Measurements from ENCODE around the gene THAP12.
"Not testable (repeated sequence)": the region's sequence is repeated elsewhere in the genome, so short reads cannot be mapped to it uniquely, and the experiment has no call there.

Gene THAP12, protein sequence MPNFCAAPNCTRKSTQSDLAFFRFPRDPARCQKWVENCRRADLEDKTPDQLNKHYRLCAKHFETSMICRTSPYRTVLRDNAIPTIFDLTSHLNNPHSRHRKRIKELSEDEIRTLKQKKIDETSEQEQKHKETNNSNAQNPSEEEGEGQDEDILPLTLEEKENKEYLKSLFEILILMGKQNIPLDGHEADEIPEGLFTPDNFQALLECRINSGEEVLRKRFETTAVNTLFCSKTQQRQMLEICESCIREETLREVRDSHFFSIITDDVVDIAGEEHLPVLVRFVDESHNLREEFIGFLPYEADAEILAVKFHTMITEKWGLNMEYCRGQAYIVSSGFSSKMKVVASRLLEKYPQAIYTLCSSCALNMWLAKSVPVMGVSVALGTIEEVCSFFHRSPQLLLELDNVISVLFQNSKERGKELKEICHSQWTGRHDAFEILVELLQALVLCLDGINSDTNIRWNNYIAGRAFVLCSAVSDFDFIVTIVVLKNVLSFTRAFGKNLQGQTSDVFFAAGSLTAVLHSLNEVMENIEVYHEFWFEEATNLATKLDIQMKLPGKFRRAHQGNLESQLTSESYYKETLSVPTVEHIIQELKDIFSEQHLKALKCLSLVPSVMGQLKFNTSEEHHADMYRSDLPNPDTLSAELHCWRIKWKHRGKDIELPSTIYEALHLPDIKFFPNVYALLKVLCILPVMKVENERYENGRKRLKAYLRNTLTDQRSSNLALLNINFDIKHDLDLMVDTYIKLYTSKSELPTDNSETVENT

DNA sequence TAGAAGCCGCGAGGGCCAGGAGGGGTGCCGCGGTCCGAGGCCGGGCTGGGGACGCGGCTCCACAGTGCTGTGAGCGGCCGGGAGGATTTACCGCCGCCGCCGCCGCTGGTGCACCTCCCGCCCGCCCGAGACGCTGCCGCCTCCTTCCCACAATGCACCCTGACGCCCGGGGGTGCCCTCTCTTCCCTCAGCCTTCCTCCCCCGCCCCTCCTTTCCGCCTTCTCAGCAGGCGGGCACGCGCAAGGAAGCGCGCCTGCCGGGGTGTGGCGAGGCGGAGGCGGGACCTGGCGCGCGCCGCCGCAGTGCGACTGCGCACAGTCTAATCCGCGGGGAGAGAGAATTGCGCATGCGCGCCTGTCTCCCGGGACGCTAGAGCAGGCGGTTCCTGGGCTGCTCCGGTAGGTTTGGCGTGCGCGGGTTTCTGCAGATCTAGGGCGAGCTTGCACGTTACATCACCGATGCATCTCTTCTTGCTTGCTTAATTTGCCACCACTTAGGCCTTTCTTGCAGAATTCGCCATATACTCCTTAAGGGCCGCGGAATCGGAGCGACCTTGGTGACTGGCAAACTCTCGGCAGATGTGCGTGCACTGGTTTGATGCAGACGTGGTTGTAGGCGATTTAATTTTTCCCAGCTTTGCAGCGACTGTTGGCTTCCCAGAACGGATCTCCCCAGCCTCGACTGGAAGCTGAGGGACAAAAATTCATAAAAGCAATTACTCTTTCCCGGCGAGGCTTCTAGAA, at the start of gene THAP12, which contains the start of gene GVQW3:
THAP12 (minus strand) TSS at position 156 of the 743 bp plus-strand sequence. CDS start 296 bp downstream, outside the sequence.
GVQW3 (plus strand) TSS at position 347 of the 743 bp plus-strand sequence. CDS start 506 bp downstream, outside the sequence.
- DNase-seq: peak; percentile 99

DNA sequence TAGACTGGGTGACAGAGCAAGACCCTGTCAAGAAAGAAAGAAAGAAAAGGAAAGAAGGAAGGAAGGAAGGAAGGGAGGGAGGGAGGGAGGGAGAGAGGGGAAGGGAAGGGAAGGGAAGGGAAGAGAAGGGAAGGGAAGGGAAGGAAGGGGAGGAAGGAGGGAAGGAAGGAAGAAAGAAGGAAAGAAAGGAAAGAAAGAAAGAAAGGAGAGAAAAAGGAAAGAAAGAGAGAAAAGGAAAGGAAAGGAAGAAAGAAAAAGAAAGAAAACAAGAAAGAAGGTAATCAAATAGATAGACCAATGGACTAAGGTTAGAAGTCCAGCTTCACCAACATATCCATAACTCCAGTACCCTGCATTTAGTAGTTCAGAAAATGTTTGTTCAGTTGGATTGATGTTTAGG, 45.7 kb upstream of the THAP12 start:
- no peak for DNase-seq

DNA sequence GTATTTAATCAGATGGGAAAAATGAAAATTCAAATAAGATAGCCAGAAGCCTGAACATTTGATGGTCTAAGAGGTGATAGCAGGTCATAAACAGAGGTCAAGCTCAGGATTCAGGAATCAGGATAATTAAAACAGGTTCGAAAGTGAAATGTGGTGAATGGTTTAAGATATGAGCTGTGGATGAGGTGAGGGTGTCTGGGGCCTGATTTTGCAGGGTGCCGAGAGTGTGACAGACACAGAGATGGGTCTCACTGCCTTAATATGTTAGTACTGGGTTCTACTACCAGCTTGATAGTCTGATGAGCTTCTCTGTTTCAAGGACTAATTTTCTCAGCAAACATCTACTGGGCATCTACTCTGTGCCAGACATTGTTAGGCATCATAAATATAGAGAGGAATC, 44.0 kb upstream of the THAP12 start:
- no peak for DNase-seq

DNA sequence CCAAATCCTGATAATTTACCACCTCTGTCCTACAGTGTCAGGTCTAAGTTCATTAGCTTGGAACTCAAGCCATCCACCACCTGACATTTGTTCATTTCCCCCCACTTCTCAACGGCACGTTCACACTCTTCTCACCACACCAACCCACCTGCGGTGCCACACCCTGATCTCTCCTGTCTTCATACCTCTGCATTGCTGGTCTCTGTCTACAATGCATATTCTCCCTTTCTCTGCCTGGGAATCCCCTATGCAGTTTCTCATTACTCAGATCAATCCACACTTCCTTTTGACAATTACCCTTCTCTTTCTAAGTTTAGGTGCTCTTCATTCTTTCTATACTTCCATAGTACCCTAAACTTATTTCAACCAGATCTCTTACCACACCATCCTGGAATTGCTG, 43.4 kb upstream of the THAP12 start:
- DNase-seq: no peak

DNA sequence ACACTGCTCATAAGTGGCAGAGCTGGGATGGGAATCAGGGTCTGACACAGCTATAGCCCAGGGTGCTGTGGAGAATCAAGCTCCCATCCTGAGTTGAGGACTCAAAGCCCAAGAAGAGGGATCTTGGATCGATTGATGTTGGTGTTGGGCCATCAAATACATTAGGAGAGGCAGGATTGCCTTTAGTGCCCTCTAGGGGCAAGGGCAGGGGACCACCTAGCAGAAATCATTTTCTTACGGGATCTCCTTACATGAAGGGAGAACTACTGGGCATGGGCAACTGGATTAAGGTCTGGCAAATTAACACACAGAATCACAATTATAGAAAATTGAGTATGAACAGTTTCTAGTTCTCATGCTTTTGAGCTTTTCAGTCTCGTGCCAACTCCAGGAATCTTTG, 39.0 kb upstream of the THAP12 start:
- no peak for DNase-seq

DNA sequence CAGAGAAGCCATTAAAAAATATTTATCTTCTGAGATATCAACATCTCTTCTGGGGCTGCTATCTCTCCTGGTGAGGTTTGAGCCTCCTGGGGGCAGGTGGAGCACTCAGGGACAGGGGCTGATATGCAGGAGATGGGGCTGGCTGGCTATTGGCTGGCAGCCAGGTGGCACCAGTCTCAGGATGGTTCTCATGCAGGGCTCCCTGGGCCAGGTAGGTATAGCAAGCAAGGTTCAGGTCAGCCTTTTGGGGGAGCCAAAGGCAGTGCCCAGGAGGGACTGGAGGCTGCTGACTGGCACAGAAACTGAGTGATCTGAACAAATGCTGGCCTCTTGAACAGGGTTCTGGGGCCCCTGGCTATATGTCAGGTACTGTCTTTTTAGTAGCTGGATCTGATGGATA, 34.1 kb upstream of the THAP12 start:
- DNase-seq: no peak

DNA sequence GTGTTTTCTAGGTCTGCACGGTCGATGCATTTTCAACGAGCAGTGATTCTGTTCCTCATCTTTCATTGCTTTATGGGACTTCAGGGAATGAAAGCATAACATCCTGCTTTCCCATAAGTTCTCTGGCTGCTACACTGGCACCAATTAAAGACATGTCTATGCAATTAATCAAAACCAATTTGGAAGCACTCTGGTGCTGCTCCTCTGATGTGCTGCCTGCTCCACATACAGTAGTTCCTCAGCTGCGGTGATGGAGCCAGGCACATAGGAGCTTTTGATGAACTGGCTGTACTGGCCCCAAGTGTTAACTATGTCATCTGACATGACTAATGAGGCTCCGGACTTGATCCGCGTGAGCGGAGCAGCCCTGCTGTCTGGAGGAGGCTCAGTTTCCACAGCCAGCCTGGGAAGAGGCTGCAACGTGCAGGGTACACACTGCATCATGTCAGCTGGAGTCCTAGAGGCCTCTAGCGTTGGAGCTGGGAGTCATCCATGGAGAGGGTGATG, 30.0 kb upstream of the THAP12 start:
- peak; percentile 98 for DNase-seq

DNA sequence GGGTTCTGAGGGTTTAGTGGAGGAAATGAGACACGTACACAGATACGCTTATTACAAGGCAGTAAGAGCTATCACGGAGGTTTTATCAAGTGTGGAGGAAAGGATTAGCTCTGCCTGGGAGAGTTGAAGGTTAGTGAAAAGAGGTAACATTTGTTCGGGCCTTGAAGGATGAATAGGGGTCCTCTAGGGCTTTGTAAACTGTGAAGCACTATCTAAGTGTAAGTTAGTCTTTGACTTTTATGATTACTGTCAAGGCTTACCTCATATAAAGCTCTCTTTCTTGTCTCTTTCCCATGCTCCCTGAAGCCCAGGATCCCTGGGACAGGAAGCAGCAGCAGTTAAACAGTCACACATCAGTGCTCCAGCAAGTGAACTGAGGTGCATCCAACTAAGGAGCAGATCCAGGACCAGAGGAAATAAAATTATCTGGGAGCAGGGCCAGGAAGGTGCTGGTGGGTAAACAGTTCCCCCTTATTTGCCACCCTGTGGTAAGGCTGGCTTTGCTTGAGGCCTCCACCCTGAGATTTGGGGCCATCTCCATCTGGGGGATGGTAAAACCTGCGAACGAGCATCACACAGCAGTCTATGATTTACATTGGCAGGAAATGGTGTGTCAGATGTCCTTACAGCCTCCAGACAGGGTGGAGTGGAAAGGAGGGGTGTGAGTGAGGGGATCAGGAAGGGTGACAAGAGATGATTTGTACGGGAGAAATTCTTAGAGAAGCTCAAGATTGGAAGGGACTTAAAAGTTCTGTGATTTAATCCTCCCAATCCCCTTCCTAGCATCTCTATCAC, 27.4 kb upstream of the THAP12 start:
- peak; percentile 93 for DNase-seq

DNA sequence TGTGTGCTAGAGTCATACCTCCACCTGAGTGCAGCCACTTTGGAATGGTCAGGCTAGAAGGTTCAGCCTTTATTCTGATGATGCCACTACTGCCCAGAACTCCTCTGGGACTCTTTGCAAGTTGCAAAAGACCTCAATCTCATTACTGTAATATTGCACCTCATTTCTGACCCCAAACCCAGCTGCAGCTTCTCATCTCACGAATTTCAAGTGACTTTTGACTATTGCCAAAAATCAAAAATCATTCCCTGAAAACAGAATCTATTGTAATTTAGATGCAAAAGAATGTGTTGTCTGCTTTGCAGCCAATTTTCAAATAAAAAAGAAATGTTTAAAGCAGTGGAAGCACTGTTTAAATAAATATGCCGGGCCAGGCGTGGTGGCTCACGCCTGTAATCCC, 25.4 kb upstream of the THAP12 start:
- DNase-seq: no peak

DNA sequence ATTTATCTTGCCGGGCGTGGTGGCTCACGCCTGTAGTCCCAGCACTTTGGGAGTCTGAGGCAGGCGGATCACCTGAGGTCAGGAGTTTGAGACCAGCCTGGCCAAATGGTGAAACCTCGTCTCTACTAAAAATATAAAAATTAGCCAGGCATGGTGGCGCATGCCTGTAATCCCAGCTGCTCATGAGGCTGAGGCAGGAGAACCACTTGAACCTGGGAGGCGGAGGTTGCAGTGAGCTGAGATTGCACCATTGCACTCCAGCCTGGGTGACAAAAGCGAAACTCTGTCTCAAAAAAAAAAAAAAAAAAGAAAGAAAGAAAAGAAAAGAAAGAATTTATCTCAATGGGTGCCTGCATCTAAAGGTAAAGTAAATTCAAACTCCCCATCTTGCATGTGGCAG, 20.6 kb upstream of the THAP12 start:
- not testable (repeated sequence) for DNase-seq

DNA sequence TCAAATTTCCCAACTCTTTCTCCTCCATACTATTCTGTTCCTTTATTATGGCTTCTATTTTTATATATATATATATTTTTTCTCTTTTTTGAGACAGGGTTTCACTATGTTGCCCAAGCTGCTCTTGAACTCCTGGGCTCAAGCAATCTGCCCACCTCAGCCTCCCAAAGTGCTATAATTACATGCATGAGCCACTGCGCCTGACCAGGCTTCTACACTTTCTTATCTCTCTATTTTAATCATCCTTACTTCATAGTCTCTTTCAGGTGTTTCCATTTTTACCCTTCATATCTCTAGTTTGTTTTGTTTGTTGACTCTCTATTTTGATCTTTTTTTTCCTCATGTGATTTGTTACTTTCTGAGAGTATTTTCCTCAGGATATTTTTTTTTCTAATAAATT, 20.0 kb upstream of the THAP12 start:
- no peak for DNase-seq

DNA sequence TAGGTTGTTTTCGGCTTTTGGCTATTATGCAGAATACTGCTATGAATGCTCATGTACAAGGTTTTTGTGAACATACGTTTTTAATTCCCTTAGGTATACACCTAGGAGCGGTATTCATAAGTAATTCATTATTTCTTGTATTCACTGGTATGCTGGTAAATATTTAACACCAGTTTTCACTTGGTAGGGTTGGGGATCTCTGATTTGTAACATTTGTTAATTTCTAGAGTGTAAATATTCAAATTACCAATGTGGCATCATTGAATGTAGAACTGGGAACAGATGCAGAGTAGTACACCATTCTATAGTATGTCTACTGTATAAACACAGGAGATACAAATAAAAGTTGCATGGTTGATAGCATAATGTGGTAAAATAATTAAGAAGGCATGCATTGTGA, 16.5 kb upstream of the THAP12 start:
- DNase-seq: no peak

DNA sequence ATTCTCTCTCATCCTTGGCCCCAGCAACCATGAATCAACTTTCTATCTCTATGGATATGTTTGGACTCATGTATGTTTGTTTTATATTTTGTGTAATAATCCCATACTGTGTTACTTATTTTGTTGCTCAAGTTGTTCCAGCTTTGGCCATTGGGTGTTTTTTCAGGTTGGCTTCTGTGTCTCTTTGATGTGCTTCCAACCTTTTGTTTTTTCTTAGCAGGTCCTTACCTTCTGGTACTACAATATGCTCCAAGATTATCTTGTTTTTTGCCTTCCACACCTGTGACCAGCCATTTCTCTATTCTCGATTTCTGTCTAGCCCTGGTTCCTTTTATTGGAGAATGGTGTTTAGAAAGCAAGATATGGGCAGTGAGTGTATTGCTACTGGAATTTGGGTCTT, 14.4 kb upstream of the THAP12 start:
- no peak for DNase-seq

DNA sequence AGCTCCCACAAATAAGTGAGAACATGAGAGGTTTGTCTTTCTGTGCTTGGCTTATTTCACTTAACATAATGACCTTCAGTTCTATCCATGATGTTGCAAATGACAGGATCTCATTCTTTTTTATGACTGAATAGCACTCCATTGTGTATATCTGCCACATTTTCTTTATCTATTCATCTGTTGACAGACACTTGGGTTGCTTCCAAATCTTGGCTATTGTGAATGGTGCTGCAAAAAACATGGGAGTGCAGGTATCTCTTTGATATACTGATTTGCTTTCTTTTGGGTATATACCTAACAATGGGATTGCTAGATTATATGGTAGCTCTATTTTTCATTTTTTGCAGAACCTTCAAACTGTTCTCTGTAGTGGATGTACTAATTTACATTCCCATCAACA, 13.5 kb upstream of the THAP12 start:
- DNase-seq: no peak

DNA sequence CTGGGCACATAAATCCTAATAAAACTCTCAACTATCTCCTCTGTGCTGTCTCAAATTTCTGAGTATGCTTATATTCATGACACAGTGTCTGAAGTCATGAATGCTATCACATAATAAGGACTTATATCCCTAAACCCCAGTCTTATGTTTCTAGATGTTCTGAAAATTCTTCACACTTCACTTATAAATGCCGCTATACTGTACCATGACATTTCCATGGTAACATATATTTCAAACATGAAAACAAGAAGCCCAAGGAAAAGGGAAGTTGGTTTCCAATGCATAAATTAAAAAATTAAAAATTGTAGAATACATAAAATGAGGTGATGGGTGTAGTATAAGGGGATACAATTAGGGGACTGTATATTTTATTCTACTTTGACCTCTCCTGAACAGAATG, 11.9 kb upstream of the THAP12 start:
- DNase-seq: no peak

DNA sequence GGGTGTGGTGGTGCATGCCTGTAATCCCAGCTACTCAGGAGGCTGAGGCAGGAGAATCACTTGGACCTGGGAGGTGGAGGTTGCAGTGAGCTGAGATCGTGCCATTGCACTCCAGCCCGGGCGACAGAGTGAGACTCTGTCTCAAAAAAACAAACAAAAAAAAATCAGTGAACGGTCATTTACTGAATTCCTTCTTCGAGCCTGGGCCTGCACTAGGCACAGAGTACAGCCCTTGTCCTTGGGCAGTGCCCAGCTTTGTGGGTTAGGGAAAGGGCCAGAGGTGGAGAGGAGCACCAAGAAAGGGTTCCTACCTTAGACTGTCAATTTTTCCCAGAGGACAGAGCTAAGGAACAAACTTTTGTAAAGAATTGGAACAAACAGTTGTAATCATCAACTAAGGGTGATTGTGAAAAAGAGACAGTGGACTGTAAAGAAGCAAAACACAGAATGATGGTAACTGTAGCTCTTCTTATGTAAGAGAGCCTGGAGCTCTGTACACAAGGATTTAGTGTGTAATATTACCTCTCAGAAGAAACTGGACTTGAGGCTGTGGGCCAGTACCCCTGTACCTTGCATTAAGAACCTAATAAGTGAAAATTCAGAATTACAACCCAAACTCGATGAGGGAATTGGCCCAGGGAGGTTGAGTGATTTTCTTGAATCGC, 11.0 kb upstream of the THAP12 start:
- DNase-seq: no peak

DNA sequence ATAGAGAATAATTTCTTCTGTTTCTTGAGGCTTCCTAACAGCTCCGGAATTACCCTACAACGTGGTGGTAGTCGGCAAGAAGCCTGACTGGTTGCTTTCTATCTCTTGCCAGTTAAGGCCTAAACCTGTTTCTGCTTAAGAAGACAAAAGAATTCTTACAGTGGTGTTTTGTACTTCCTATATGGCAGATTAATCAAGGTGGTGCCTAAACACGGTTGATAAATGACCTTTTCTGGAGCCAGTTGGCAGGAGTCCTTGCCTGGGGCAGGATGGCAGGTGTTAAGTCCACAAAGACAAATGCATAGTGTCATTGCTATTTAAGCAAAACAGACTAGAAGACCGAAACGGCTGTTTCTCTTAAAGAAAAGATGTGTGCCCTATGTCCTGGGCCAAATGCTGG, 10.1 kb upstream of the THAP12 start:
- DNase-seq: no peak

DNA sequence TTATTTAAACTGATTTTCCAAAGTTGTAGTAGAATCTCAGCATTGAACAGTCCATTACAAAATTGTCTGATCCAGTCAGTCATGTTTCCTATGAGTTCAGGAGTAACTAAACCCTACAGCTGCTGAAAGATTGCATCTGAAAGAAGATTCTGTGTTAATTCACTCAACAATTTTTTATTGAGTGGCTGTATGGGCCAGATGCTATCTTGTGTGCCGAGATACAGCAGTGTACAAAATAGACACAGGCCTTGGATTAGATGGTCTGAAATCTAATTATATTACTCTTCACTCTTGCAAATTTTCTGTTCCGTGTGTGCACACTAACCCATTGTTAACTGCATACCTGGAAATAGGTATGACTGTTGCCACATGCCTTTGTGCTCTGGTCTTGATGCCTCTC, 7.5 kb upstream of the THAP12 start:
- DNase-seq: no peak

DNA sequence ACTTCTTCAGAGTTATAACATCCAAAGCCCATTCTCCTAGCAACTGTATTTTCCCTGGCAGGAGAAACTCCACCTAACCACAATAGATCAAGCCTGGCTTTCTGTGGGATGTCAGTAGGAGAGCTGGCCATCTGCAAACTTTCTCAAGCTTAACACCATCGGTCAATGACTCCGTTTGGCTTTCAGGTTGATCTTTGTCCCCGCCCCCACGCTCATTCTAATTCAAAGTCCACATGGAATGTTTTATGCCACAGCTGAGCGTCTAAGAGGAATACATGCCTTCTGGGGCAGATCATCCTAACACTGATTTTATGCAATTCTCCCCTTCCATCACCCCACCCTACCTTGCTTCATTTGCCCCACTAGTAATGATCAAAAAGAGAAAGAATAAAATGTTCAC, 5.0 kb upstream of the THAP12 start:
- DNase-seq: no peak

DNA sequence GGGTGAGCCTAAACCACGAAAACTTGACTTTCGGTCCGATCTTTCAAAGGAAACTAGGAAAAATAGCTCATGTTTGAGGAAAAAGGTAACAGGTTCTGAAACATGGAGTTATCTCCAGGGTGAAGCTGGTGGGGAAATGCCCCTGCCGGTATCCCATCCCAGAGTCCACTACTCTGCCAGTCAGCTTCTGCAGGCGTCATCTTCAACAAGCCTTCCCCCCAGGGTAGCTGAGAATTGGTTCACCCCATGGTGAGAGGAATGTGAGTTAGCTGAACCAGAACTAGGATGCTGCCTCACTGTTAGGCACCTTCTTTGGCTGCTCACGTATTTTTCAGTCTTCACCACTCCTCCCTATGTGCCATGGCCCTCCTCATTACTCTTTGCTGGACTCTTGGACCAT, 1.3 kb upstream of the THAP12 start:
- DNase-seq: no peak

DNA sequence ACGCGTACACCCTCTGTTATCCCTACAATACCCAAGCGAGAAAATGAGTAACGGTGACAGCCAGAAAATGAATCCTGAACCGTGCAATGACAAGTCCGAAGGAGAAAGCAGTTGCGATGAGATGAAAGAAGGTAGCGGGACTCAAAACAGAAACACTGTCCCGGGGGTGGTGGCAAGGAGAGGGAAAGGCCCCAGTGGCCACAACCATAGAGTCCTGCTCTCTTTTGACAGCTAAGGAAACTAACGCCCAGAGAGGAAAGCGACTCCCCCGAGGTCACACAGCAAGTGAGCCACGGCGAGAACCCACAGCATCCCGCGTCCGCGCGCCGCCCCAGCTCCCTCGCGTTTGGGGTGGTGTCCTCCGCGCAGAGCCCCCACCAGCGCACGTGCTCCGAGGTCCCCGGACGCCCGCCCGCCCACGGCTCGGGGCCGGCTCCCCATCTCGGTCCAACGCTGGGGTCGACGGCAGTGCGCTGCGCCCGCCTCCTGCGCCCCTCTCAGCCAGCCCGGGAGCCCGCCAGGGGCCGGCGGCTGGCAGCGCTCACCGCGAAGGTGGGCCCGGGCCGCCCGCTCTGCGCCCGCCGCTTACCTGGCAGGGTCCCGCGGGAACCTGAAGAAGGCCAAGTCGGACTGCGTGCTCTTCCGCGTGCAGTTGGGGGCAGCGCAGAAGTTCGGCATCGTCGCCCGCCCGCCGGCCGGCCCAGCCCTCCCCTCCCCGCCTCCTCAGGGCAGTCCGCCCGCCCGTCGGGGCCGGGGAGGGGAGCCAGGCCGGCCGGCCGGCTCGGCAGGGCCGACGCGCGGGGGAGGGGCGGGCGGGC, 564 bp downstream of the THAP12 start:
- DNase-seq: no peak

All from DMS79 treated with DMSO at 0.1 percent for 48 hours (cell line).